Measurements from ENCODE around the gene TRPC6. TPM values are rescaled to one million over a fixed set of nuclear protein-coding genes. Genes with fewer than 3 reads are reported as not detected.

TRPC6 gene
- total and polyA plus RNA-seq, 11 donors, result 0.25 to 1.7 (median 0.34) TPM; not detected in 1

DNA sequence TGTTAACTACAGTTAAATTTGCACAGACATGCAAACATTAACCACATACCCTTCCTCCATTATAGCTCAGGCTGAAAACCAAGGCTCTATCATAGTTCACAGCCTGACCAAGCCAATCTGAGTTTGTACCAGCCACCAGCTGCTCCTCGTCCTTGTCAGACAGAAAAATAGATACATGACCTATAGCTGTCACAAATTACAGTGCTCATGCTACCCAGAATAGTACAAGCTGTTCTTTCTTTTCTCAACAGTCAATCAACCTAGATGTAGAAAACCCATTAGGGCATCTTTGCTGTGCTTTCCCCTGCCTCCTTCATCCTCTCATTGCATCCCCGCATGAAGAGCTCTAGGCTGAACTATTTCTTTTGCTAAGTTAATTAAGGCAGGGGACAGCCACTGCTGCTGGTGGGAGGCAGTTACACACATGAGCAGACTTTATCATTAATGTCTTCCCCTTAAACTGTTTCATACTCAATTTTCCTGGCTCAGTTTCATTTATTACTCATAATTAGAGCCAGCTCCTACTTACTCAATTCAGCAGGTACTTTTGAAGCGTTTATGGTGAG, 148.3 kb downstream of the TRPC6 start:
- H3K4me1 ChIP-seq, result peaks cover 0 to 3% (median 0%) of the 10 kb centered on the region in 12 donors
- H3K36me3 ChIP-seq, result no peaks in the 10 kb centered on the region
- TF ChIP-seq, protein P1, sequence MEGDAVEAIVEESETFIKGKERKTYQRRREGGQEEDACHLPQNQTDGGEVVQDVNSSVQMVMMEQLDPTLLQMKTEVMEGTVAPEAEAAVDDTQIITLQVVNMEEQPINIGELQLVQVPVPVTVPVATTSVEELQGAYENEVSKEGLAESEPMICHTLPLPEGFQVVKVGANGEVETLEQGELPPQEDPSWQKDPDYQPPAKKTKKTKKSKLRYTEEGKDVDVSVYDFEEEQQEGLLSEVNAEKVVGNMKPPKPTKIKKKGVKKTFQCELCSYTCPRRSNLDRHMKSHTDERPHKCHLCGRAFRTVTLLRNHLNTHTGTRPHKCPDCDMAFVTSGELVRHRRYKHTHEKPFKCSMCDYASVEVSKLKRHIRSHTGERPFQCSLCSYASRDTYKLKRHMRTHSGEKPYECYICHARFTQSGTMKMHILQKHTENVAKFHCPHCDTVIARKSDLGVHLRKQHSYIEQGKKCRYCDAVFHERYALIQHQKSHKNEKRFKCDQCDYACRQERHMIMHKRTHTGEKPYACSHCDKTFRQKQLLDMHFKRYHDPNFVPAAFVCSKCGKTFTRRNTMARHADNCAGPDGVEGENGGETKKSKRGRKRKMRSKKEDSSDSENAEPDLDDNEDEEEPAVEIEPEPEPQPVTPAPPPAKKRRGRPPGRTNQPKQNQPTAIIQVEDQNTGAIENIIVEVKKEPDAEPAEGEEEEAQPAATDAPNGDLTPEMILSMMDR (IDR thresholded peaks at IDR 0.05), result no peak
- TF ChIP-seq POLR2A (IDR thresholded peaks at IDR 0.05), result no peak
- H3K9me3 ChIP-seq, result no peaks in the 10 kb centered on the region
- no peaks in the 10 kb centered on the region for H3K27me3 ChIP-seq
- ATAC-seq (peak; percentile 50 to 89 (median 82)), DNase-seq (no peak)
- intact Hi-C loops (cut with DNase I), result loop anchor here (5.0 to 10.0 kb wide), 5 partner anchors 43 to 461 kb away; partner anchors contain the start of gene PGR (in 1 of the 10)
- H3K27ac ChIP-seq, result no peak overlapping the region
- H3K4me3 ChIP-seq, result no peak overlapping the region
- WGBS, 4 donors, result 57 to 67% (median 64%) methylated on average over 3 of the region's 3 CpGs

DNA sequence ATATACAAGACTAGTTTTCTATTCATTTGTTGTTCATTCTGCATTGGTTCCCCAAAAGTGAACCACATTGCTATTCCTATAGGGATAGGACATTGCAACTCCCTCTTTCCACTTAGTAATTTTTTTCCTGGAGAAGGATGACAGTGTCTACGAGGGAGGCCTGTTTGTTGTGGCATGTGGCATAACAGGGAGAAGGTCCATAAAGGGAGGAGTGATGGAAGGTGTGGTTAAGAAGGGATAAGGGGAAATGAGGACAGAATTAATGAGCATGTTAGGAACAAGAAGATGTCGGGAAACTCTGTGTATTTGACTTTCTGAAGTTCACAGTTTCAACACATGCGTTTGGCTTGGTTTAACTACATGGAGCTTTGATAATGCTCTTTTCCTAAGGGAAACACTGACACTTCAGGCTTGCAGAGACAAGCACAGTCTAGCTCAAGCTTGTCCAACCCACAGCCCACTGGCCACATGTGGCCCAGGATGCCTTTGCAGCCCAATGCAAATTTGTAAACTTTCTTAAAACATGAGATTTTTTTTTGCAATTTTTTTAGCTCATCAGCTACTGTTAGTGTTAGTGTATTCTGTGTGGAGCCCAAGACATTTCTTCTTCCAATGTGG, 149.7 kb downstream of the TRPC6 start:
- no peaks in the 10 kb centered on the region for H3K27me3 ChIP-seq
- H3K36me3 ChIP-seq, result no peaks in the 10 kb centered on the region
- intact Hi-C loops (cut with DNase I), result loop anchor here in 4 of 10 donors (5.0 to 10.0 kb wide), 4 partner anchors 37 to 459 kb away; partner anchors contain the start of gene PGR (in 1 of the 4)
- H3K27ac ChIP-seq, result peak overlapping the region in 1 of 12 donors; percentile 3
- H3K4me3 ChIP-seq, result no peak overlapping the region
- DNase-seq (no peak), ATAC-seq (no peak)
- TF ChIP-seq, protein P1 (IDR thresholded peaks at IDR 0.05), result no peak
- TF ChIP-seq POLR2A (IDR thresholded peaks at IDR 0.05), result no peak
- peaks cover 0 to 10% (median 0%) of the 10 kb centered on the region in 12 donors for H3K4me1 ChIP-seq
- 58 to 76% (median 70%) methylated on average over 3 of the region's 3 CpGs for WGBS, 4 donors
- peaks cover 0 to 5% (median 0%) of the 10 kb centered on the region in 12 donors for H3K9me3 ChIP-seq

DNA sequence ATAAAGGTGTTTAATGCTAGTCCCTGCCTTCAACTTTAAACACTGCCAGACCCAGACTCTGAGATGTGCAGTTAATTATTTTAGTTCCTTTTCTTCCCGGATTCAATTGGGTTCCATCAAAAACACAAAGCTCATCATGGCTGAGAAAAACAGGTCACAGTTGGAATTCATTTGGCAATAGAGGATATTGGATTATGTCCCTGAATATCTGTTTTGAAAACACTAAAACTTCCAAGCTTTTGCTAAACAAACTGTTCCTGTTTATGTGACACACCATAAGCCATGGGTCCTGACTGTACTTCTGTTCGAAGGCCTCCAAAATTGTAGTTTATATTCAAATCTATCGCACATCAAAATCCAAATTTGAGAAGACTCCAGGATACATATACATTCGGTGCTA, 150.7 kb downstream of the TRPC6 start:
- Histone ChIP-seq H3K27me3 (no peaks in the 10 kb centered on the region), H3K36me3 (no peaks in the 10 kb centered on the region), H3K4me3 (no peak overlapping the region), H3K27ac (no peak overlapping the region), H3K4me1 (peaks cover 0 to 10% (median 0%) of the 10 kb centered on the region in 12 donors), H3K9me3 (peaks cover 0 to 15% (median 2%) of the 10 kb centered on the region in 12 donors)
- intact Hi-C loops (cut with DNase I), result loop anchor here in 4 of 10 donors (5.0 to 10.0 kb wide), 4 partner anchors 36 to 458 kb away; partner anchors contain the start of gene PGR (in 1 of the 4)
- DNase-seq, result no peak
- ATAC-seq, result no peak
- 68 to 85% (median 78%) methylated on average over 4 of the region's 4 CpGs for WGBS, 4 donors
- no peak for TF ChIP-seq POLR2A (IDR thresholded peaks at IDR 0.05)
- TF ChIP-seq, protein P1 (IDR thresholded peaks at IDR 0.05), result no peak

All from heart left ventricle (tissue), 16 donors.